HG03439 (cell line): ENCODE measurements around the gene KCNK7.

Experiments used
- ATAC-seq: cut with Tn5 transposase; IDR thresholded peaks from one replicate; pipeline ENCODE4 v1.9.1; 2021; ENCODE audit warnings: mild to moderate bottlenecking, moderate library complexity; ENCODE audit not compliant: unreplicated experiment

The KCNK7 gene

DNA sequence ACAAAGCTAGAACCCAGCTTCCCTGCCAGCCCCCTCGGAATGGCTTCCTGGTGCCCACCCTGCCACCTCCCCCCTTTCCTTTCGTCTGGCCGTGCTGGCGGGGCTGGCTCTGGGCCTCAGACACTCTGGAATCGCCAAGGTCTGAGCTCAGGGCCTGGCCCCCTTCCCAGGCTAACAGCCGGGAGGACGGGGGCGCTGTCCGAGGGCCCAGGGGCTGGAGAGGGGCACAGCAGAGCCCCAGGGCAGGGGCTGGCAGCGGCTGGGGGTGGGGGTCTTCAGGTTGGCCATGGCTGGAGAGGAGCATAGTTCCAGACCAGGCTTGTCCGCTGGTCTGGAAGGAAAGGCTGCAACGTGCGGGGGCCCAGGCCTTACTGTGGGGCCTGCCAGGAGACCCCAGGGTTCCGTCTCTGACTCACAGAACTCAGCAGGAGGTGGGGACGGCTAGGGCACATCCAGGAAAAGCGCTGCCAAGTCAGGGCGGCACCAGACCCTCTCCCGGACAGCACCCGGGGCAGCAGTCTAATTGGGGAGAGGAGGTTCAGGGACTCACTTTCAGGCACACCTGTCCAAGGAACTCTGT, 36.6 kb downstream of the KCNK7 start:
- no peak for ATAC-seq

DNA sequence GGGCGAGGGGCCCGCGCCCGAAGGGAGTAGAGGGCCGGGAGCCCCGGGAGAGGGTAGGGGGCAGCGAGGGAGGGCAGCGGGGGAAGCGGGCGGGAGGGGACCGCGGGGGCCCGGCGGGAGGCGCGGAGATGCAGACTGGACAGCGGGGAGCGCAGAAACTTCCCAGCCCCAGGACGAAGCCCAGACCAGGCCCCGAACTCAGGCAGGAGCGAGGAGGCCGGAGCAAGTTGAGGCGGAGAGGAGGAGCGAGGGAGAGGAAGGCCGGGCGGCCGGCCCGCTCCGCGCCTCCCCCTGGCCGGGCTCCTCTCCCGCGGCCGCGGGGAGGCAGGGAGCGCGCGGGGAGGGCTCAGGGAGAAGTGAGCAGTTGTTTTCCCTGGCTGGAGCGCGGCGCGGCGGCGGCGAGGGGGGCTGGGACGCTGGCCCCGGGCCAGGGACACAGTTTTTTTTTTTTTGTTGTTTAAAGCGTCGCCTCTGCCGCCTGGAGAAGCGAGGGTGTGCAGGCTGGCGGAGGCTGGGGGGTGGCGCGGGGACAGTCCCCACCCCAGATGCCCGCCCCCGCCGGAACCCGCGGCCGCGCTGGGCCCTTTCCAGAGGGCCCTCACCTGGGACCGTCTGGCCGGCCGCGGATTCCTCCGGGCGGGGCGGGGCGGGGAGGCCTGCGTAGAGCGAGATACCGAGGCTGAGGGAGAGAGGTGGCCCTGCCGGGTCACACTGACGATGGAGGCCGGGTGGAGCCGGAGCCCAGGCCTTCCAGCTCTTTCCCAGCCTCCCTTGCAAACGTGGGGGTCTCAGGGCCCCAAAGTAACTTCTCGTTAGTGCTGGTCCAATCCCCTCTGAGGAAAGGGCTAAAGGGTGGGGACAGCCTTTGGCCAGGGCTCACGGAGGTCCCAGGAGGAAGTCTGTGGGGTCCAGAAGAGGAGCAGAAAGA, 37.3 kb downstream of the KCNK7 start, which contains the start of gene LTBP3:
TSS of gene LTBP3 (minus strand) at position 358 of the 928 bp plus-strand sequence. CDS start 400 bp downstream, outside the sequence.
- no peak for ATAC-seq

DNA sequence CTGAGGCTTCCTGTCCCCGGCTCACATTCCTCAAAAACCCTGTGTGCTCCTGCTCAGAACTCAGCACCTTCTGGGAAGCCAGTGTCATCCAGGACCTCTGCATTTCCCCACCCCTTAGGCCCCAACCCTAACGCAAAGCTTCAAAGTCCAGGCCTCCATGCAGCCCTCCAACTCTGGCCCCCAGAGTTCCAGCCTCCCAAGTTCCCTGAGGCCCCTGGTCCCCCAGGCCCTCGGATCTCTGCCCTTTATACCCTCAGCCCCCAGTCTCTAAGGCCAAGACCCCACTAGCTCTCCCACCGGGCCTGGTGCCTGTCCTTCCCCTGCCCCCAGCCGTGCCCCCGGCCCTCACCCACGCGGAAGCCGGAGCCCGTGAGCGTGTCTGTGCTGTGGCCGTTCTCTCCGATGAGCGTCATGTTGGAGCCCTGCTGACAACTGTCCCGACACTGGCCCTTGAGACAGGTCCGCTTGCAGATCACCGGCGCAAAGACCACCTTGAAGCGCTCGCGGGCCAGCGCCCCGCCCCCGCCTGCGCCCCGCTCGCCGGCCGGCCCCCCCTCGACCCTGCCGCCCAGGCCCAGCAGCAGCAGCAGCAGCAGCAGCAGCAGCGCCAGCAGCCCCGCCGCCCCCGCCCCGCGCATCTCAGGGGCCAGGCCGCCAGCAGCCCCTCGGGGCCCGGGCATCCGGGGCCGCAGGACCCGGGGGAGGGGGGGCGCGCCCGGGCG, 38.2 kb downstream of the KCNK7 start:
- ATAC-seq, result no peak

DNA sequence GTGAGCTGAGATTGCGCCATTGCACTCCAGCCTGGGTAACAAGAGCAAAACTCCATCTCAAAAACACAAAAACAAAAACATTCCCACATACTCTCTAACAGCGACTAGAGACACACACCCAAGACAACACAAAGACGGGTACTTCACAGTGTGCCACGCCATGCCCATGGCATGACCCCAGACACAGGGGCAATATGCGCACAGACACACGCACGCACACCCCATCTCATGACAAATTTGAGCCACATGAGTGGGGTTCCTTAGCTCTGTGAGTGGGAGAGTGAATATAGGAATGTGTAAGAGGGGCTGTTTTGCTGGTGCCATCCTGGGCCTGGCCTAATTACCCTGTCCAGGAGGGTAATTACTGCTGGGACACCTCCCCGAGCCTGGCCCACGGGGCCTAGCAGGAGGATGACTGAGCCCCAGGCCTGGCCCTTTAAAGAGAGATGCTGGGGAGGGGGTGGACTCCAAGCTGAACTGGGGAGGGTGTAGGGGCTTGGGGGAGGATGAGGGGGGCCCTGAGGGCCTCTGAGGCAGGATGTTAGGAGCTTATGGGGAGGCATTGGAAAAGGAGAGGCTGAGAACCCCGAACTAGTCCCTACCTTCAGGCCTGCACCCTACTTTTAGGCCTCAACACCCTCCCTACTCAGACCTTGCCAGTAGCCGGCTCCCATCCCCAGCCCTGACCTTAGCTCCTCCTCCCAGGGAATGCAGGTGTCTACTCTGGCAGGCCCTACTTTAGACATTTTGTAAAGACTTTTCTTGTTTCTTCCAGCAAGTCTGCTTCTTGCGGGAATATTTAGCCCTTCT, 38.9 kb downstream of the KCNK7 start:
- no peak for ATAC-seq

DNA sequence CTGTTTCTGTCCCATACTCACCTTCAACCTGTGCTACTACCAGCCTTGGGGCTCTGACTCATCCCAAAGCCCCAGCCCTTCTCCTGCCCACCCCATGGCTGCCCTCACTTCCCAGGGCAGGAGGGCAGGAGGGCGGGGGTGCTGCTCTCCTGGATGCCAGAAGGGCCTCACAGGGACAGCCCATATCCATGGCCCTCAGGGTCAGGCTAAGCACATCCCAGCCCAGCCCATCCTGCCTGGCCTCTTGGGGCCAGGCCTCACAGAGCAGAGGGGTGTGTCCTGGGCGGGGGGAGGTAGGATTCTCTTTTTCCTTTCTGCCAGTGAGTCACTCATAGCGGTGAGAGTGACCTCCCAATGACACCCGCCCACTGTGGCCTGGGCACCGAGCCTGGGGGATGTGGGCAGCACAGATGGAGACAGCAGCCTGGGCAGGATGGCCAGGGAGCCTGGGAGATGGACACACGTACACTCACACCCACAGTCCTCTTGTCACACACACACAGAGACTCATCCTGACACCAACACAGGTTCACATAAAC, 39.8 kb downstream of the KCNK7 start:
- no peak for ATAC-seq

DNA sequence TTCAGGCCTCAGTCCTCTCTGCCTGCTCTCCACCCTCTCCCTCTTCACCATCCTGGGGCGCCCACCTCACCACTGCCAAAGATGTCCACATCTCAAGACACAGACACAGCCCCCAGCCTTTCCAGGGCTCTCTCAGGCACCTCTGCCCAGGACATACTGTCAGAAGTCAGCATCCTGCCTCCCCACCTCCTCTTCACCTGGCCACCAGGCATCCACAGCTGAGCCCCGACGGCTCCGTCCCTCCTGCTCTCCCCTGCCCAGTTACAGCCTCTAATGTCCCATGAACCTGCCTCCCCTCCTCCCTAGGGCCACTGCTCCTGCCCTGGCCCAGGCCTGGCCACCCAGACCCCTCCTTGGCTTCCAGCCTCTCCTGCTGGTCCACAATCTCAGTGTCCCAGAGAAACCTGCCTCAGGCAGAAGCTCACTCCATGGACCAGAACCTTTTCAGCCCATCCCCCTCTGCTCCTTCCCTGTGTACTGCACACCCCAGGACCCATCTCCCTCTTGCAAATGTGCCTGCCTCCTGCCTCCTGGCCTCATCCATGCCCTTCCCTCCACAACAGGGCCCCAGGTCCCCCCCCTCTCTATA, 40.7 kb downstream of the KCNK7 start:
- no peak for ATAC-seq

DNA sequence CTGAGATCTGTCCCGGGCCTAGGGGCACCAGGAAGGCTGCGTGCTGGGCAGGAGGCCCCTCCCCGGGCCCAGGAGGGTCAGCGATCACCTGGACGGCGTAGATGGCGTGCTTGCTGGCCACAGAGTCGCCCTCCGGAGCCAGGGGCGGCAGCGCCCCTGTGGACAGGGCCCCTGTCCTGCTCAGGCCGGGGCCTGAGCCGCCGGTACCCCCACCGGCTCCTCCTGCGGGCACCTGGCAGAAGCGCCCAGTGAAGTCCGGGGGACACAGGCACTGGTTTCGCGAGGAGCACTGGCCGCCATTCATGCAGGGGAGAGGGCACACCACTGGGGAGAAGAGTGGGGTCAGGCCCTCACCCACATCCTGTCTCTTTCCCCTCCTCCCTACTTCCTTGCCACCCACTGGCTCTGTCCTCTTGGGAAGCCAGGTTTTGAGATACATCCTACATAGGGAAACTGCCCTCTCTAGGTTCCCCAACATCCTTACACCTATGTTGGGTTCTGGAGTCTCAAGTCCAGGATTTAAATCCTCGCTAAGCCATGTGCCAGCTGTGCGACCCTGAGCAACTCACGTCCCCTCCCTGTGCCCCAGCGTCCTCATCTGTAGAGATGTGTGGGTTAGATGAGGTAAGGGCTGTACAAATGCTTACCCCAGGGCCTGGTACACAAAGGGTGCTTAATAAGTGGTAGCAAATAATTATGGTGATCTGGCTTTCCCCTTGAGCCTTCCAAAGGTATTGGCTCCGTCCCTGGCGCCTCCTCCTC, 41.4 kb downstream of the KCNK7 start:
- ATAC-seq, result no peak

DNA sequence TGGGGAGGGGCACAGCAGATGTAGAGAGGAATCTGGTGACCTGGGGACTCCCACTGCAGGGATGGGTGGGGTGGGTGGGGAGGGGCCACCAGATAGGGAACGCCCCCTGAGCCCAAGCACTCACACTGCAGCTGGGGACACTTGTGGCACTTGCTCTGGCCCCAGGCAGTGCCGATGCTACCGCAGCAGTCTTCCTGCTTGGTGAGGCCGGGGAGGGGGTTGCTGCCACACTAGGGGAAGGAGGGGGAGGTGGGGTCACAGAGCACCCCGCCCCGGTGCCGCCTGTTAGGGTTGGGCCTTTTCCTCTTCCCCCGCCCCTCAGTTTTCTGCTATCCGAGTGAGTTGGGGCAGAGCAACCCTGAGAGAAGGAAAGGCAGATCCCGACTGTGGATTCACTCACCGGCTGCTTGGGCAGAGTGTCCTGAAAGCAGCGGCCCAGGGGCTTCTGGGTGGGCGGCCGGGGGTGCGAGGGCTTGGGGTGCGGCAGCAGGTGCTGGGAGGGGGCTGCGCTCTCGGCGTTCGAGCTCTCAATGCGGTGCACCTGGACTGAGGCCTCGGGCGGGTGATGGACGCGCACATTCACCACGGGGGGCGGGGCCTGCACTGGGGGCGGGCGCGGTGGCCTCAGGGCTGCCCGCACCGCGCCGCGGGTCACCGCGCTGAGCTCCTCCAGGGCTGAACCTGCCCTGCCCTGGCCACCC, 42.1 kb downstream of the KCNK7 start:
- ATAC-seq, result no peak

DNA sequence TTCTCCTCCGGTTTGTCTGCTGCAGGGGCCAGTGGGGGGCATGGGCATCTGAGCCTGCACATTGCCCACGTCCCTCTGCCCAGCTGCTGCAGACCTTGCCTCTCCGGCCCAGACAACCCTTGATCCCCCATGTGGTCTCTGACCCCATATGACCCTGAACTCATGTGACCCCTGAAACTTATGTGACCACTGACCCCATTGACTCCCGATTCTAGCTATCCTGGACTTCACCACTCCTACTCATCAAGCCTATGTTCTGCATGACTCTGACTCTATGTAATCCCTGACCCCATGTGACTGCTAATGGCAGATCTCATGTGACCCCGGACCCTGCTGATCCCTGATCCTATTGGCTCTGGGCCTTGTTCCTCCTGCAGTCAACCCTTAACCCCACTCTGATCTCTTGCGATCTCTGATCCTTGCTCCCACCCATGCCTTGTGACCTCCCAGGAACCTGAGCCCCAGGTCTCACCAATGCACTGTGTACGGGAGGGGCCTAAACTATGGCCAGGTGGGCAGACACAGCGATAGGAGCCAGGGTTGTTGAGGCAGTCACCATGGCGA, 43.1 kb downstream of the KCNK7 start:
- ATAC-seq, result no peak

DNA sequence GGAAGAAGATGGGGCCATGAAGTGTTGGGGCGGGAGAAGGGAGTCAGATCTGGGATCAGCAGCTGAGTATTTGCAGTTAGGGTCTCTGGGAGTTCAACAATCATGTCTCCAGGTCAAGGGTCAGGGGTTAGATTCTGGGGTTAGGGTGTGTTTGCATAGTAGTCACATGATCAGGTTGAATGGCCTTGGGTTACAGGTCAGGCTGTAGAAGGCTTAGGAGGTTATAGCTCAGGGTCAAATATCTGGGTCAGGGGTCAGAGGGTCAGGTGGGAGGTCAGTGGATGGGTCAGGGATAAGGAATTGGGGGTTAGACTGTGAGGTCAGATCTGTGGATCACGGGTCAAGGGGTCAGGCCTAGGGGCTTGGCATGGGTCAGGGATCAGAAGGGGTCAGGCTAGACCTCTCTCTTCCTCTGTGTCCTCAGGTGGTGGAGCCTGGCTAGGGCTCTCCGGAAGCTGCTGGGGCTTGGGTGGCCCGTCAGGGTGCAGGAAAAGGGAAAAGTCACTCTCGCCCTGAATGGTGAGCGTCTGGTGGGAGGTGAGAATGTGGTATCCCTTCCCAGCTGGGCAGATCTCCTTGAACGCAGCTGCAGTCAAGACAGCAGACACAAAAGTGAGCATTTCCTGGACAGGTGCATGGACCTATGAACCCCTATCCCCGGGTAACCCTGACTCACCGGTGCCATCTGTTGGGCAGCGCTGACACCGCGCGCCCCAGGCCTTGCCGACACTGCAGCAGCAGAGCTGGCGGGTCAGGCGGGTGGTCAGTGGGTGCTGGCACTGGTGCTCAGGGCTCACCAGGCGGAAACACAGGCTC, 43.8 kb downstream of the KCNK7 start:
- no peak for ATAC-seq

DNA sequence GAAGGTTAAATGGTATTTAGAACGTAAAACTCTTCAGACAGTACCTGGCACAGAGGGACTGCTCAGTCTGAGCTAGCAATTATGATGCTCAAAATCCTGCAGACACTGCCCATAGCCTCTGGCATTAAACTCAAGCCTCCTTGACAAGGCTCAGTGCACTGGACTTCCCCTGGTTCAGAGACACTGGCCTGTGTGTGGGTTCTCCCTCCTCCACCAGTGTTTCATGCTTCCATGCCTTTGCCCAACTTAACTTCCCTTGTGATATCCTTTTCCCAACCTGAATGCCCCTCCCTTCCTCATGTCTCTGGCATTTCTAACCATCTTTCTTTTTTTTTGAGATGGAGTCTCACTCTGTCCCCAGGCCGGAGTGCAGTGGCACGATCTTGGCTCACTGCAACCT, 46.5 kb downstream of the KCNK7 start:
- ATAC-seq, result no peak

DNA sequence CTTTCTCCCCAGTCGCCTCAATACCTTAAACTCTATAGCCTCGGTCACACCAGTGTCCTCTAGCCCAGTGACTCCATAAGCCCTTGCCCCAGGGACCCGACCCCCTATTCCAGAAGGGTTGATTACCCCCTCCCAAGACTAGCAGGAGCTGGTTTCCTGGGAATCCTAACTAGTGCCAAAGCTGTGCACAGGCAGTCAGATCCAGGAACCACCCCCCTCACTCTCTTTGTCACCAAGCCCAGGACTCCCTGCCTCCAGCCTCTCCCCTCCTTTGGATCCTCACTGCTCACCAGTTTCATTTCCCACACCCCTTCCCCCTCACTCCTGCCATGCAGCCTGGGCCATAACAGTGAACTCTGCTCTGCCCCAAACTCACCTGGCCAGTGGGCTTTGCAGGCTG, 47.2 kb downstream of the KCNK7 start:
- ATAC-seq, result no peak

DNA sequence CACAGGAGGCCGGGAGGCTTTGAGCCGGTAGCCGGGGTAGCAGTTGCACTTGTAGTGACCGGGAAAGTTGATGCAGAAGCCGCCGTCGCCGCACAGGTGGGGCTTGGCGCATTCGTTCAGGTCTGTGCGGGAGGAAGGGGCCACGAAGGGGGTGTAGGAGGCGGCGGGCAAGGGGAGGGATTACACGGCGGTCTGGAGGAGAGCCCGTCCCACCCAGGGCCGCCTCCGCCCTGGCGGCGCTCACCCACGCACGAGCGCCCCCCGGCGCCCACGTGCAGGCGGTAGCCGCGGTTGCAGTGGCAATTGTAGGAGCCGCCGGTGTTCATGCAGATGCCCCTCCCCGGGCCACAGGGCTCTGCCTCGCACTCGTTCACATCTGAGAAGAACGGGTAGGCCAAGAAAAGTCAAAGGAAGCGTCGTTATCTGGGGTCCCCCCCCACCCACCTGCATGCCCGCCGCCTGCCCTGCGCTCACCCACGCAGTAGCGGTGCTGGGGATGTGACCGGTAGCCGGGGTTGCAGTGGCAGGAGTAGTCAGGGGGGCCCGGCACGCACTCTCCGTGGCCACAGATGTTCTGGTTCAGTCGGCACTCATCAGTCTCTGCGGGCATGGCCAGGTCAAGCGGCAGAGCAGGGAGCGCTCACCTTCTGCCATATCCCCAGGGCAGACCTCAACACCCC, 48.0 kb downstream of the KCNK7 start:
- ATAC-seq, result no peak

DNA sequence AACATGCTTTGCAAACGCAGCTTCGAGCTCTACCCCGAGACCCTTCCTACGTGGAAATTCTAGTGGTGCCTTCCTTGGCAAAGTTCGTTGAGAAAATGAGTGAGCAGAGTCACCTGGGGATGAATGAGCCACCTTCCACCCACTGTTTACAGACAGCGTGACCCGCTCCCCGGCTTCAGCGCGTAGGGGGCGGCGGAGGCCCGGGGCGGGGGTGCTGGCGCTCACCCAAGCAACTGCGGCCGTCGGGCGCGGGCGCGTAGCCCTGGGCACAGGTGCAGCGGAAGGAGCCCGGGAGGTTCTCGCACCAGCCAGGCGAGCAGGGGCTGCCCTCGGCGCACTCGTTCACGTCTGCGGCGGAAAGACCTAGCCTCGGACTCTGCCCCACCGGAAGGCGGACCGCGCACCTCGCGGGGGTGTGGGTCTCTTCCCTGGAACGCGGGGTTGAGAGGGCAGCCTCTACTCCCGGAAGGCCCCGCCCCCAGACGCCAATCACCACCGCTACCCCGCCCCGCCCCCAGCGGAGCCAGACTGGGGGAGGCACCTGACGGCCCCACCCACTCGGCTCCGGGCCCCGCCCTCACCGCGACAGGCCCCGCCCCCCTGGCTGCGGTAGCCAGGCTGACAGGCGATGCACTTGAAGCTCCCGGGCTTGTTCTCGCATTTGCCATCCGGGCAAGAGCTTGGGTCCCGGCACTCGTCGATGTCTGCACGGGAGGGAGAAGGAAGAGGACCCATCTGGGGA, 49.2 kb downstream of the KCNK7 start:
- ATAC-seq, result peak; percentile 72

DNA sequence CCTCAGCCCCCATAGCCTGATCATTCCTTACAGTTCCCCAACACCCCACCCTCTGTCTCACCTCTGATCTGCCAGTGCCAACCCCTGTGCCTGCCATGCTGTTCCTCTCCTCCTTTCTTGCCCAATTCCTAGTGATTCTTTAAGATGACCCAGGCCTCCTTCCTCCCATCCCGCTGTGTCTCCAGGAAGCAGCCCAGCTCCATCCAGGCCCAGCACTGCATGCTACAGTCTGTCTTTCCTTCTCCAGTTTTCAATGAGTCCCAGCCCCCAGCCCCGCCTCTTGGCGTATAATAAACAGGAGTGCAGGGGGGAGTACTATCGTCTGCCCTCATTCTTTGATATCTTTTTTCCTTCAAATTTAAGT, 49.8 kb downstream of the KCNK7 start:
- no peak for ATAC-seq
